CD14-positive monocyte (primary cell): ENCODE results near the gene HRH2. TPM values are rescaled to one million over a fixed set of nuclear protein-coding genes. Genes with fewer than 3 reads are reported as not detected.

Experiments used
- DNase-seq, 3 donors: peaks; one replicate each; pipeline ENCODE4 v3.0.0-alpha.2; 2011 to 2022
- H2AFZ ChIP-seq: 2 replicates; pipeline ENCODE4 v1.6.0; 2012; ENCODE audit warnings: mild to moderate bottlenecking, low read depth, low read length, inconsistent platforms; ENCODE audit not compliant: insufficient read depth, poor library complexity, severe bottlenecking
- H3K27ac ChIP-seq, 2 donors: 1 replicate in 1 of 2; 2 replicates in 1 of 2; pipeline ENCODE4 v1.5.1; 2012 to 2013; ENCODE audit warnings: low read length in 2 of 2, control low read depth in 1 of 2, inconsistent platforms in 1 of 2, low read depth in 1 of 2, mild to moderate bottlenecking in 1 of 2
- H3K27me3 ChIP-seq, 2 donors: one replicate each; pipeline versions ENCODE4 v1.6.0 to v1.6.1; 2011 to 2013; ENCODE audit warnings: low read length in 2 of 2; ENCODE audit not compliant: control insufficient read depth in 2 of 2, insufficient read depth in 2 of 2
- H3K36me3 ChIP-seq, 2 donors: replicated peaks in 1 of 2; 1 replicate in 1 of 2; 2 replicates in 1 of 2; pipeline versions ENCODE4 v1.5.1 to v1.6.1; 2012 to 2013; ENCODE audit warnings: low read length in 2 of 2, control low read depth in 1 of 2, inconsistent platforms in 1 of 2, mild to moderate bottlenecking in 1 of 2; ENCODE audit not compliant: insufficient read depth in 2 of 2, control insufficient read depth in 1 of 2
- H3K4me1 ChIP-seq, 2 donors: 1 replicate in 1 of 2; 2 replicates in 1 of 2; pipeline versions ENCODE4 v1.5.1 to v1.6.1; 2012 to 2013; ENCODE audit warnings: low read length in 2 of 2, control low read depth in 1 of 2, inconsistent platforms in 1 of 2, mild to moderate bottlenecking in 1 of 2, moderate library complexity in 1 of 2; ENCODE audit not compliant: insufficient read depth in 2 of 2, control insufficient read depth in 1 of 2
- H3K4me2 ChIP-seq: replicated peaks from 2 replicates; pipeline ENCODE3; 2012; ENCODE audit warnings: low read length, moderate library complexity, mild to moderate bottlenecking; ENCODE audit not compliant: poor library complexity, severe bottlenecking; ENCODE audit errors: extremely low read depth
- H3K4me3 ChIP-seq, 3 experiments: fragments of 200-600 bp in 1 of 3; sonication (generic) in 1 of 3; replicated peaks in 1 of 3; 1 replicate in 2 of 3; 2 replicates in 1 of 3; pipeline ENCODE4 v1.5.1; 2011 to 2013; ENCODE audit warnings: low read length in 3 of 3, mild to moderate bottlenecking in 3 of 3, control low read depth in 2 of 3, low read depth in 2 of 3, inconsistent platforms in 1 of 3, moderate library complexity in 1 of 3
- H3K79me2 ChIP-seq: 2 replicates; pipeline ENCODE4 v1.6.0; 2012; ENCODE audit warnings: mild to moderate bottlenecking, control low read depth, inconsistent platforms, low read length, moderate library complexity; ENCODE audit not compliant: insufficient read depth
- H3K9ac ChIP-seq: 2 replicates; pipeline ENCODE4 v1.6.0; 2017; ENCODE audit warnings: low read length, mild to moderate bottlenecking; ENCODE audit not compliant: insufficient read depth, poor library complexity, severe bottlenecking
- H3K9me3 ChIP-seq, 2 donors: replicated peaks in 1 of 2; 1 replicate in 1 of 2; 2 replicates in 1 of 2; pipeline versions ENCODE4 v1.5.1 to v1.6.1; 2012 to 2013; ENCODE audit warnings: low read length in 2 of 2, control low read depth in 1 of 2; ENCODE audit not compliant: control insufficient read depth in 1 of 2, insufficient read depth in 1 of 2
- H4K20me1 ChIP-seq: 2 replicates; pipeline ENCODE4 v1.6.0; 2012; ENCODE audit warnings: mild to moderate bottlenecking, low read length, control low read depth, moderate library complexity; ENCODE audit not compliant: insufficient read depth
- H3K27ac Mint-ChIP-seq, 7 donors: one replicate each; pipeline ENCODE4 v1.8.0; 2020; ENCODE audit warnings: mild to moderate bottlenecking in 7 of 7, mixed read lengths in 7 of 7, moderate library complexity in 6 of 7, inconsistent platforms in 2 of 7
- H3K27me3 Mint-ChIP-seq, 3 donors: one replicate each; pipeline ENCODE4 v1.8.0; 2021 to 2022; ENCODE audit warnings: low read depth in 3 of 3, mild to moderate bottlenecking in 3 of 3, mixed read lengths in 3 of 3, moderate library complexity in 3 of 3, inconsistent platforms in 1 of 3
- H3K36me3 Mint-ChIP-seq, 2 donors: one replicate each; pipeline ENCODE4 v1.8.0; 2020; ENCODE audit warnings: mixed read lengths in 2 of 2, inconsistent platforms in 1 of 2, mild to moderate bottlenecking in 1 of 2
- H3K4me1 Mint-ChIP-seq: one replicate; pipeline ENCODE4 v1.8.0; 2020; ENCODE audit warnings: mild to moderate bottlenecking, mixed read lengths
- H3K4me3 Mint-ChIP-seq, 2 donors: one replicate each; pipeline ENCODE4 v1.8.0; 2020; ENCODE audit warnings: mild to moderate bottlenecking in 2 of 2, mixed read lengths in 2 of 2, moderate library complexity in 1 of 2
- H3K9me3 Mint-ChIP-seq, 7 donors: one replicate each; pipeline ENCODE4 v1.8.0; 2020 to 2022; ENCODE audit warnings: mixed read lengths in 7 of 7, mild to moderate bottlenecking in 6 of 7, moderate library complexity in 6 of 7, inconsistent platforms in 2 of 7
- WGBS: methylation state at CpG from one replicate; pipeline ENCODE4 v1.1.5; 2013; ENCODE audit warnings: missing lambda C conversion rate; ENCODE audit not compliant: insufficient coverage; 5-methylcytosine and 5-hydroxymethylcytosine counted together
- intact Hi-C, 2 donors: fragments of 100-400 bp; cut with micrococcal nuclease; formaldehyde crosslinking; loops; one replicate each; pipeline versions ENCODE4 v1.15.0 to v1.15.1; 2023
- polyA plus RNA-seq, 3 donors: library from polyadenylated mRNA; depleted of rRNA in 1 of 3; unstranded in 2 of 3; stranded (reverse) in 1 of 3; fragments of 300-500 nt in 2 of 3; fragments of >200 nt in 1 of 3; fragmentation: Illumina TruSeq in 2 of 3; gene quantifications; 1 replicate in 2 of 3; 2 replicates in 1 of 3; pipeline ENCODE4 v1.2.3, GENCODE V29; 2012 to 2021
- TF ChIP-seq, protein P1 (sequence below): fragments of 200-600 bp; IDR thresholded peaks from one replicate; pipeline ENCODE4 v1.8.0; 2022; ENCODE audit warnings: antibody characterized with exemption, mild to moderate bottlenecking

Gene HRH2
- polyA plus RNA-seq, 3 donors = 10.6 to 71.7 (median 25.5) TPM

DNA sequence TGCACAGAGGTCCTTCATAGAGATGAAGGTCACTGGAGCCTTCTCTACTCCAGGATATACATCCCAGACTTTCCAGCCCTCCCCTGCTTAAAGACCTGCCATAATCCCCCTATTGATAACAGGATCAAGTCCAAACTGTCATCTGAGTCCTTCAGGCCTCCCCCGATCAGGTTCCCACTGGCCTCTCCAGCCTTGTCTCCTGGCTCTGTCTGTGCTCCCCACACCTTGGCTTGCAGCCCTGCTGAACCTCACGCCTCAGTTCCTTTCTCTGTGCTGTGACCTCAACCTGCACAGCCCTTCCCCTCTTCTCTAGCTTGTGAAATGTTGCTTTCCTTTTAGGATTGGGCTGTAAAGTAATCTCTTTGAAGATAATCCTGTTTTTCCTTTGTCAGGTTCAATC, 2.5 kb upstream of the HRH2 start:
- no peaks in the 10 kb centered on the region for H3K27me3 ChIP-seq
- no peak for DNase-seq
- H4K20me1 ChIP-seq = peaks cover 19% of the 10 kb centered on the region
- H3K27ac ChIP-seq = no peak overlapping the region
- TF ChIP-seq, protein P1, sequence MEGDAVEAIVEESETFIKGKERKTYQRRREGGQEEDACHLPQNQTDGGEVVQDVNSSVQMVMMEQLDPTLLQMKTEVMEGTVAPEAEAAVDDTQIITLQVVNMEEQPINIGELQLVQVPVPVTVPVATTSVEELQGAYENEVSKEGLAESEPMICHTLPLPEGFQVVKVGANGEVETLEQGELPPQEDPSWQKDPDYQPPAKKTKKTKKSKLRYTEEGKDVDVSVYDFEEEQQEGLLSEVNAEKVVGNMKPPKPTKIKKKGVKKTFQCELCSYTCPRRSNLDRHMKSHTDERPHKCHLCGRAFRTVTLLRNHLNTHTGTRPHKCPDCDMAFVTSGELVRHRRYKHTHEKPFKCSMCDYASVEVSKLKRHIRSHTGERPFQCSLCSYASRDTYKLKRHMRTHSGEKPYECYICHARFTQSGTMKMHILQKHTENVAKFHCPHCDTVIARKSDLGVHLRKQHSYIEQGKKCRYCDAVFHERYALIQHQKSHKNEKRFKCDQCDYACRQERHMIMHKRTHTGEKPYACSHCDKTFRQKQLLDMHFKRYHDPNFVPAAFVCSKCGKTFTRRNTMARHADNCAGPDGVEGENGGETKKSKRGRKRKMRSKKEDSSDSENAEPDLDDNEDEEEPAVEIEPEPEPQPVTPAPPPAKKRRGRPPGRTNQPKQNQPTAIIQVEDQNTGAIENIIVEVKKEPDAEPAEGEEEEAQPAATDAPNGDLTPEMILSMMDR = no peak
- H3K36me3 Mint-ChIP-seq = peaks cover 9 to 11% of the 10 kb centered on the region in 2 donors
- H3K36me3 ChIP-seq = peaks cover 5 to 9% of the 10 kb centered on the region in 2 donors
- peaks cover 77 to 89% of the 10 kb centered on the region in 2 donors for H3K4me1 ChIP-seq
- H3K27ac Mint-ChIP-seq = peak overlapping the region in 6 of 7 donors; percentile 8 to 74 (median 30)
- H2AFZ ChIP-seq = no peak overlapping the region
- no peak overlapping the region for H3K4me2 ChIP-seq
- no peak overlapping the region for H3K9ac ChIP-seq
- intact Hi-C loops = loop anchor here (5.0 kb wide), 1 partner anchor 37 kb away; no protein-coding TSS in a partner anchor
- WGBS = 78% methylated on average over 1 of the region's 2 CpGs
- peaks cover 0 to 9% (median 1%) of the 10 kb centered on the region in 3 donors for H3K27me3 Mint-ChIP-seq
- no peak overlapping the region for H3K4me3 ChIP-seq
- peaks cover 0 to 5% (median 1%) of the 10 kb centered on the region in 7 donors for H3K9me3 Mint-ChIP-seq
- H3K4me3 Mint-ChIP-seq = peak overlapping the region in 1 of 2 donors; percentile 23
- H3K79me2 ChIP-seq = peaks cover 43% of the 10 kb centered on the region
- H3K9me3 ChIP-seq = no peaks in the 10 kb centered on the region
- peaks cover 91% of the 10 kb centered on the region for H3K4me1 Mint-ChIP-seq

DNA sequence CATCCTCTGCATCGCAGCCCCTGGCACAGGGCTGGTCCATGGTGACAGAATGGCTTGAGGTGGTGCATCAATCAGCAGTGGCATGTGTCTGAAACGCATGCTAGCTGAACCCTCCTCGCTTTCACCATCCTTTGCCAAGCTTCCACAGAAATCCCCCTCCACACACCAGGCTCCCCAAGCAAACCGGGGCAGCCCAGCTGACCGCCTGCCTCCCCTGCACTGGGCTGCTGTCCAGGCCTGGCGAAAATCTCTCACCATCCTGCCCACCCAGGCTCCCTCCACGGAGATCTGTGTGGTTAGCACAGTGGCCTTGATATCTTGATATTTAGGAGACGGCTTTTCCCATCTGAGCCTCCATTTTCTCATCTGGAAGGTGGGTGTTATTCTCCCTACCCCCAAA, 905 bp upstream of the HRH2 start:
- H3K9me3 Mint-ChIP-seq = peaks cover 0 to 2% (median 0%) of the 10 kb centered on the region in 7 donors
- DNase-seq = no peak
- H3K27ac ChIP-seq = peak overlapping the region; percentile 5 to 90
- H3K9ac ChIP-seq = no peak overlapping the region
- H3K27me3 ChIP-seq = no peaks in the 10 kb centered on the region
- peaks cover 0 to 8% (median 1%) of the 10 kb centered on the region in 3 donors for H3K27me3 Mint-ChIP-seq
- H3K4me1 ChIP-seq = peaks cover 70 to 86% of the 10 kb centered on the region in 2 donors
- H3K36me3 ChIP-seq = peaks cover 14 to 20% of the 10 kb centered on the region in 2 donors
- no peak overlapping the region for H2AFZ ChIP-seq
- TF ChIP-seq, protein P1 = no peak
- peaks cover 90% of the 10 kb centered on the region for H3K4me1 Mint-ChIP-seq
- no peaks in the 10 kb centered on the region for H3K9me3 ChIP-seq
- no peak overlapping the region for H3K4me3 Mint-ChIP-seq
- H4K20me1 ChIP-seq = peaks cover 34% of the 10 kb centered on the region
- peak overlapping the region in 1 of 3 experiments; percentile 97 for H3K4me3 ChIP-seq
- H3K36me3 Mint-ChIP-seq = peaks cover 21 to 25% of the 10 kb centered on the region in 2 donors
- peaks cover 58% of the 10 kb centered on the region for H3K79me2 ChIP-seq
- intact Hi-C loops = loop anchor here (5.0 kb wide), 1 partner anchor 35 kb away; no protein-coding TSS in a partner anchor
- WGBS = 96% methylated on average over 4 of the region's 8 CpGs
- H3K4me2 ChIP-seq = peak overlapping the region; percentile 95
- H3K27ac Mint-ChIP-seq = peak overlapping the region in 3 of 7 donors; percentile 89 to 92 (median 90)
